C4-2B (cell line): ENCODE data around the gene BCL2L11.

Experiments used
- H3K27ac ChIP-seq: fragments of 450-650 bp; 2 replicates; pipeline ENCODE4 v1.5.1; 2017
- CTCF ChIP-seq: fragments of 450-650 bp; conservative IDR thresholded peaks from 2 replicates; pipeline ENCODE4 v1.5.1; 2017; ENCODE audit warnings: mild to moderate bottlenecking
- ZFX ChIP-seq: fragments of 450-650 bp; IDR thresholded peaks from 2 replicates; pipeline ENCODE4 v1.6.1; 2017

Gene BCL2L11

GRCh38 chr2:111108745-111109271, 11.9 kb upstream of the BCL2L11 start:
- no peak for TF ChIP-seq ZFX
- H3K27ac ChIP-seq, result no peak overlapping the region

- TF ChIP-seq ZFX (no peak), CTCF (no peak)
- no peak overlapping the region for H3K27ac ChIP-seq
Measured at GRCh38 chr2:111111101-111111755, 9.5 kb upstream of the BCL2L11 start.

GRCh38 chr2:111113838-111114237, 6.9 kb upstream of the BCL2L11 start:
- no peak overlapping the region for H3K27ac ChIP-seq
- no peak for TF ChIP-seq CTCF
- TF ChIP-seq ZFX, result no peak

GRCh38 chr2:111116011-111116746, 4.5 kb upstream of the BCL2L11 start:
- no peak overlapping the region for H3K27ac ChIP-seq
- no peak for TF ChIP-seq ZFX
- no peak for TF ChIP-seq CTCF

GRCh38 chr2:111116843-111117597, 3.7 kb upstream of the BCL2L11 start:
- H3K27ac ChIP-seq, result no peak overlapping the region
- TF ChIP-seq ZFX, result no peak
- TF ChIP-seq CTCF, result peak; percentile 89

GRCh38 chr2:111117598-111118480, 2.9 kb upstream of the BCL2L11 start:
- H3K27ac ChIP-seq, result no peak overlapping the region
- no peak for TF ChIP-seq CTCF
- TF ChIP-seq ZFX, result no peak

- H3K27ac ChIP-seq, result no peak overlapping the region
- TF ChIP-seq CTCF (no peak), ZFX (no peak)
Measured at GRCh38 chr2:111118481-111118980, 2.2 kb upstream of the BCL2L11 start.
